Fibroblast of skin of left quadriceps (primary cell): ENCODE results near the gene TNFSF12.

Experiments used
- DNase-seq, 2 experiments: peaks; one replicate each; pipeline ENCODE4 v3.0.0-alpha.2; 2013; ENCODE audit warnings: low read depth in 2 of 2

The TNFSF12 gene

DNA sequence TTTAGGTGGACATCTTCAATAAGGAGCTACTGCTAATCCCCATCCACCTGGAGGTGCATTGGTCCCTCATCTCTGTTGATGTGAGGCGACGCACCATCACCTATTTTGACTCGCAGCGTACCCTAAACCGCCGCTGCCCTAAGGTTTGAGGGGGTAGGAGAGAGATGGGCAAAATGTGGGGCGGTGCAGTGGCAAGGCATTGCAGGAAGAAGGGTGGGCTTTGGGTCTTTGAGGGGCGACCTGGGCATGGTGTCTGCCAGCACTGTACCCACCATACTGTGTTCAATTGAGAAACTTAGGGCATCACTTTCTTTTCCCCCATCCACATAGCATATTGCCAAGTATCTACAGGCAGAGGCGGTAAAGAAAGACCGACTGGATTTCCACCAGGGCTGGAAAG lies 21.5 kb downstream of the TNFSF12 start:
- DNase-seq, result no peak

DNA sequence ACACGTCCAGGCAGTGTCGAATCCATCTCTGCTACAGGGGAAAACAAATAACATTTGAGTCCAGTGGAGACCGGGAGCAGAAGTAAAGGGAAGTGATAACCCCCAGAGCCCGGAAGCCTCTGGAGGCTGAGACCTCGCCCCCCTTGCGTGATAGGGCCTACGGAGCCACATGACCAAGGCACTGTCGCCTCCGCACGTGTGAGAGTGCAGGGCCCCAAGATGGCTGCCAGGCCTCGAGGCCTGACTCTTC lies 23.4 kb downstream of the TNFSF12 start:
- no peak for DNase-seq

DNA sequence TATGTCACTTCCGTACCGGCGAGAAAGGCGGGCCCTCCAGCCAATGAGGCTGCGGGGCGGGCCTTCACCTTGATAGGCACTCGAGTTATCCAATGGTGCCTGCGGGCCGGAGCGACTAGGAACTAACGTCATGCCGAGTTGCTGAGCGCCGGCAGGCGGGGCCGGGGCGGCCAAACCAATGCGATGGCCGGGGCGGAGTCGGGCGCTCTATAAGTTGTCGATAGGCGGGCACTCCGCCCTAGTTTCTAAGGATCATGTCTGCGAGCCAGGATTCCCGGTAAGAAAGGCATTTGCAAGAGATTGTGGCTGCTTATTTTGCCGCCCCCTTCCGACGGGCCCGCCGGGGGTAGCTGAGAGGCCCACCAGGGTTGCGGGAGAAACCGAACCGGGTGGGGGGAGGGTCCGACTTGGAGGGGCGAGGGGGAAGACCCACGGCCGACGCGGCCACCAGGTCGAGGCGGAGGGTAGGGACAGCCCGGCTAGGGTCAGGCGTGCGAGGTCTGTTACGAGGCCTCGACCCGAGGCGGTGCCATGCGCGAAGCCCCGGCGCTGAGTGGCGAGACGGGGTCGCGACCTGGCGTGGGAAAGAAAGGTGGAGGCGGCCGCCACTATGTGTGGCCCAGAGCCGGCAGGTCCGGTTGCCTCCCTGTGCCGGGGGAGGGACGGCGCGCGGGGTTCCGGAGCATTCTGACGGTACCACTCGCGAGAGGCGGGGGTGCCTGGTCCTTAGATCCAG lies 23.9 kb downstream of the TNFSF12 start:
- peak; percentile 99 for DNase-seq

DNA sequence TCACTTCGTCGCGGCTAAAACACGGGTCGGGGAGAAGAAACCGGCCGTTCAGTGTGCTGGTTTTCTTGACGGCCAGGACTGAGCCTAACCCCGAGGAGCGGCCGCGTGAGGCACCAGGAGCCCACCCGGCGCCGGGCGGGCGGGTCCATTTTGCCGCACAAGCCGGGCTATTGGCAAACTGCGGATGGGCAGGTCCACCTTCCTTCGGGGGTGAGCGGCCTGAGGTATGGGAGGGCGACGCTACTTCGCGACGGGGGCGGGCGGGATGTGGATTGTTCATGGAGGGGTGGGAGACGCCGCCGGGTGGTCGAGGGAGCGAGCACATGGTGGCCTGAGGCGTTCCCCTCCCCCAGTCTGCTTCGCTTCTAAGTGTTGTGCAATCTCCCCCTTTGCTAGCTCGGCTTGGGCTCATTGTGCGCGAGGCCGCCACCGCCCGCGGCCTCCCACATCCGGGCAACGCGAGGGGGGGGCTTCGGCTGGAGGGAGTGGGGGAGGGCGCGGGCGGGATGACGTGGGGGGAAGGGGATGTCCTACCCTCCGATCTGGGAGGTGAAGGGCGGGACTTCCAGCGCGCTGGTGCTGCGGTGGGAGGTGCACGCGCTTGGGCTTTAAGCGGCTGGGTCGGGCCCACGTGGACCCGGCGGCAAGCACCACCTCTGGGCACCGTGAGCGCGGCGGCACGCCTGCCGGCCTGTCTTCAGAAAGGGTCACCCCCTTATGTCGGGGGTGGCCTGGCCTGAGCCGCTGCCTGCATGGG lies 24.6 kb downstream of the TNFSF12 start:
- peak; percentile 87 for DNase-seq

DNA sequence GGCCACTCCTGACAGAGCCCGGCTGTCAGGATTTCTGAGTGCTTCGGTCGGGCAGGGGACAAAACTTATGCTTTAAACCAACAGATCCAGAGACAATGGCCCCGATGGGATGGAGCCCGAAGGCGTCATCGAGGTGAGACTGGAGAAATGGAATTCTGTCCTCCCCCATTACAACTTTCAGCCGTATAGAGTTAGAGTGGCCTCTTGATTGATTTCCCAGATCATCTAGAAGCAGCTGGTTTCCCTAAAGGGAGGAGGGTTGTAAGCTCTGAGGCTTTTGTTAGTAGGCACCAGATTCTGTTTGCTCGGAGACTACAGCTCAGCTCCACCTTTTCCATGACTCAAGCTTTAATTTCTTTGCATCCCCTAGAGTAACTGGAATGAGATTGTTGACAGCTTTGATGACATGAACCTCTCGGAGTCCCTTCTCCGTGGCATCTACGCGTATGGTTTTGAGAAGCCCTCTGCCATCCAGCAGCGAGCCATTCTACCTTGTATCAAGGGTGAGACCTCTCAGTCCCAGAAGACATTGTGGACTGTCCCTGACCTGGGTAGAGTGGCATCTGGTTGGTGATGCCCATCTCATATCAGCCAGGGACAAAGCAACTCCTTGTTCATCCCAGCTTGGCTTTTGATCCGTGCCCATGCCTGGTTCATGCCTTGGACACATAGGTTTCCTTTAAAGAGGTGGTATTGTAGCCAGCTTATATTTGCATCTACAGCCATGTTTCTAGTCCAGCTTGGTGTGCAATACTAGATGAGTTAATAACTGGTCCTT lies 25.5 kb downstream of the TNFSF12 start:
- no peak for DNase-seq

DNA sequence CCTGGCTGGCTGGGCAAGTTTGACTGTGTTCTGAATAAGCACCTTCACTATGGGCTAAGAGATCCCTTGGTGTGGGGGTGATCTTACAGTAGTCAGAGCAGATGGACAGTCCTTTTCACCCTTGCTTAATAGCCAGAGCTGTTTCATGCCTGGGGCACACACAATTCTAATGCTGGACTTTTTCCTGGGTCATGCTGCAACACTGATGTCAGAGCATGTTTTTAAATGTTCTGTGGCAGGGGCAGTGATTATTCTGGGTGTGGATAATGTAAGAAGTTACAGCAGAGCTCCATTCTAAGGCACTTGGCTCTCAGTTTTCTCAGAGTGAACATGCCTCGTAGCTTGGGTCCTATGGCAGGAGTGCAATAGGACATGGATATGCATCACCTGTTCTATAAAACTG lies 26.6 kb downstream of the TNFSF12 start:
- DNase-seq, result no peak

GRCh38 chr17:7575959-7576358 lies 27.1 kb downstream of the TNFSF12 start:
- DNase-seq, result no peak

DNA sequence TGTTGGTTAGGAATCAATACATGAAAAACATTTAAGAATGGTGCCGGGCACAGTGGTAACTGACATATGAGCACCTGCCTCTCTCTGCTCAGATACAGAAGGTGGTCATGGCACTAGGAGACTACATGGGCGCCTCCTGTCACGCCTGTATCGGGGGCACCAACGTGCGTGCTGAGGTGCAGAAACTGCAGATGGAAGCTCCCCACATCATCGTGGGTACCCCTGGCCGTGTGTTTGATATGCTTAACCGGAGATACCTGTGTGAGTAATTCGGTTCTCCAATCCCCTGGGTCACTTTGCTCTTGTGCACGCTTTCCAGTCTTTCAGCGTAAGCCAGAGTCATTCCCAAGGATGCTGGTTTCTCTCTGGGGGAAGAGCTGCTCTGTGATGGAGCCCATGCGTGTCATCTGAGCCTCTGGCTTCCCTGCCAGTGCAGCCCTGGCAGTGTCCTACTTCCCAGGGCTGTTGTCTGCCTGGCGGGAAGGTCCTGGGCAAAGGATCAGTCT lies 27.6 kb downstream of the TNFSF12 start:
- DNase-seq, result no peak

DNA sequence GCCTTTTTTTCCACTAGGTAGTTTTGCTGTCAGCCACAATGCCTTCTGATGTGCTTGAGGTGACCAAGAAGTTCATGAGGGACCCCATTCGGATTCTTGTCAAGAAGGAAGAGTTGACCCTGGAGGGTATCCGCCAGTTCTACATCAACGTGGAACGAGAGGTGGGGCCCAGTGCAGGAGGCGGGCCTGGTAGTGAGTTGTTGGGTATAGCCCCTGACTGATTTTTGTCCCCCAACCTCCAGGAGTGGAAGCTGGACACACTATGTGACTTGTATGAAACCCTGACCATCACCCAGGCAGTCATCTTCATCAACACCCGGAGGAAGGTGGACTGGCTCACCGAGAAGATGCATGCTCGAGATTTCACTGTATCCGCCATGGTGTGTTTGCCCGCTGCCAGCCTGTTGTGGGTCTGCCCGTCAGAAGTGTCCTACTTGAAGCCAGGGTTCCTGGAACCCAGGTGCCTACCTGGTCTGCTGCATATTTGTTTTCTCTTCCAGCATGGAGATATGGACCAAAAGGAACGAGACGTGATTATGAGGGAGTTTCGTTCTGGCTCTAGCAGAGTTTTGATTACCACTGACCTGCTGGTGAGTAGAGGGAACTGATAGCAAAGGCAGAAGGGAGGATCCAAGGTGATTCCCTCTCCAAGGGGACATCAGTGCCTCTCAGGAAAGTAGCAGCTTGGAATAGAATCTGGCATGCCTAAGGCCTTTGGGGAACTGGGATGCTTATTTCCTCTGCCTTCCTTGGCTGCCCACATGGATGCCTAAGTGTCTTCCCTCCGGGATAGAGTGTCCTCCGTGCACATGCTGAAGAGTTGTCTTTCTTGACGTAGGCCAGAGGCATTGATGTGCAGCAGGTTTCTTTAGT lies 28.7 kb downstream of the TNFSF12 start:
- DNase-seq, result no peak

DNA sequence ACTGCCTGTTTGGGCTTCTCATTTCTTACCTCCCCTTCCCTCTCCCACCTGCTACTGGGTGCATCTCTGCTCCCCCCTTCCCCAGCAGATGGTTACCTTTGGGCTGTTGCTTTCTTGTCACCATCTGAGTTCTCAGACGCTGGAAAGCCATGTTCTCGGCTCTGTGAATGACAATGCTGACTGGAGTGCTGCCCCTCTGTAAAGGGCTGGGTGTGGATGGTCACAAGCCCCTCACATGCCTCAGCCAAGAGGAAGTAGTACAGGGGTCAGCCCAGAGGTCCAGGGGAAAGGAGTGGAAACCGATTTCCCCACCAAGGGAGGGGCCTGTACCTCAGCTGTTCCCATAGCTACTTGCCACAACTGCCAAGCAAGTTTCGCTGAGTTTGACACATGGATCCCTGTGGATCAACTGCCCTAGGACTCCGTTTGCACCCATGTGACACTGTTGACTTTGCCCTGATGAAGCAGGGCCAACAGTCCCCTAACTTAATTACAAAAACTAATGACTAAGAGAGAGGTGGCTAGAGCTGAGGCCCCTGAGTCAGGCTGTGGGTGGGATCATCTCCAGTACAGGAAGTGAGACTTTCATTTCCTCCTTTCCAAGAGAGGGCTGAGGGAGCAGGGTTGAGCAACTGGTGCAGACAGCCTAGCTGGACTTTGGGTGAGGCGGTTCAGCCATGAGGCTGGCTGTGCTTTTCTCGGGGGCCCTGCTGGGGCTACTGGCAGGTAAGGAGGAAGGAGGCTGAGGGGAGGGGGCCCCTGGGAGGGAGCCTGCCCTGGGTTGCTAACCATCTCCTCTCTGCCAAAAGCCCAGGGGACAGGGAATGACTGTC lies 30.4 kb downstream of the TNFSF12 start, which contains the start of gene CD68:
Gene CD68, plus strand, starts transcription at position 638 of the 833 bp plus-strand sequence. Its CDS starts 40 bp downstream, at position 678.
- DNase-seq, result peak; percentile 70 to 71

GRCh38 chr17:7579834-7580603 lies 31.2 kb downstream of the TNFSF12 start:
- DNase-seq, result no peak

GRCh38 chr17:7580604-7581575 lies 32.0 kb downstream of the TNFSF12 start:
- DNase-seq, result no peak

GRCh38 chr17:7582396-7583252 lies 33.8 kb downstream of the TNFSF12 start:
- no peak for DNase-seq

- peak; percentile 96 to 97 for DNase-seq
Observed at GRCh38 chr17:7583253-7584109, 34.6 kb downstream of the TNFSF12 start, which contains the start of gene MPDU1. Gene MPDU1, plus strand, starts transcription at chr17:7583852. Its CDS starts 11 bp downstream, at chr17:7583863.

GRCh38 chr17:7586673-7587419 lies 38.0 kb downstream of the TNFSF12 start:
- DNase-seq, result no peak
